Measurements from ENCODE around the gene P2RX4. TPM values are rescaled to one million over a fixed set of nuclear protein-coding genes. Genes with fewer than 3 reads are reported as not detected.
A peak's percentile ranks its signal among the peaks of the same experiment; 100 is the strongest.

Gene P2RX4
- total RNA-seq, 2 experiments from 2014 or later: 14.2 to 18.0 TPM

GRCh38 chr12:121214855-121215745 lies 5.2 kb downstream of the P2RX4 start:
- Mint-ChIP-seq H3K4me1 (ENCODE audit: low read depth) (peaks cover 28% of the 10 kb centered on the region), H3K9me3 (no peaks in the 10 kb centered on the region), H3K27me3 (ENCODE audit: low read depth) (no peaks in the 10 kb centered on the region), H3K27ac (peak overlapping the region; percentile 57), H3K4me3 (no peak overlapping the region), H3K36me3 (ENCODE audit: low read depth) (peaks cover 11% of the 10 kb centered on the region)
- CTCF ChIA-PET: interaction anchor here (0.6 kb wide), 1 partner anchor 81 kb away, joined by 4 read pairs; no protein-coding TSS in a partner anchor
- intact Hi-C loops (cut with micrococcal nuclease): loop anchor here (1.0 to 10.0 kb wide), 3 partner anchors 8 to 630 kb away; partner anchors contain the start of gene POP5
- DNase-seq: no peak

GRCh38 chr12:121216102-121216501 lies 6.2 kb downstream of the P2RX4 start:
- no peaks in the 10 kb centered on the region for H3K9me3 Mint-ChIP-seq
- intact Hi-C loops (cut with micrococcal nuclease): loop anchor here (10.0 kb wide), 1 partner anchor 631 kb away; the partner anchor contains the start of gene POP5
- no peak for DNase-seq
- H3K4me1 Mint-ChIP-seq (ENCODE audit: low read depth): peaks cover 22% of the 10 kb centered on the region
- peaks cover 13% of the 10 kb centered on the region for H3K36me3 Mint-ChIP-seq (ENCODE audit: low read depth)
- peak overlapping the region; percentile 10 for H3K27ac Mint-ChIP-seq
- H3K4me3 Mint-ChIP-seq: no peak overlapping the region
- no peaks in the 10 kb centered on the region for H3K27me3 Mint-ChIP-seq (ENCODE audit: low read depth)
- CTCF ChIA-PET: interaction anchor here (0.6 kb wide), 1 partner anchor 155 kb away, joined by 4 read pairs; no protein-coding TSS in a partner anchor

DNA sequence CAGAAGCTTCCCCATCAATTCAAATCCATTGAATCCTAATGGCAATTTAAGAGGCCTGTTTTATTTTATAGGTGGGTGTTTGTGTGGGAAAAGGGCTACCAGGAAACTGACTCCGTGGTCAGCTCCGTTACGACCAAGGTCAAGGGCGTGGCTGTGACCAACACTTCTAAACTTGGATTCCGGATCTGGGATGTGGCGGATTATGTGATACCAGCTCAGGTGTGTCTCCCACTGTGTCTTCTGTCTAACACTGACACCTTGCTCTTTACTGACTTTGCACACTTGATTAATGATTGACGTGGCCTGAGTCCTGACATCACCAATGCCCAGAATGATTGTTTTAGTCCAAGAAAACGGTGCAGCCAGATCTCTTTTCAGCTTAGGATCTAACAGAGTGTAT lies 7.1 kb downstream of the P2RX4 start:
- CTCF ChIA-PET: interaction anchor here (0.5 to 0.6 kb wide), 3 partner anchors 52 to 233 kb away, joined by 3 read pairs; no protein-coding TSS in a partner anchor
- peaks cover 15% of the 10 kb centered on the region for H3K36me3 Mint-ChIP-seq (ENCODE audit: low read depth)
- H3K4me1 Mint-ChIP-seq (ENCODE audit: low read depth): peaks cover 18% of the 10 kb centered on the region
- no peak overlapping the region for H3K4me3 Mint-ChIP-seq
- DNase-seq: no peak
- peak overlapping the region; percentile 6 for H3K27ac Mint-ChIP-seq
- H3K9me3 Mint-ChIP-seq: no peaks in the 10 kb centered on the region
- H3K27me3 Mint-ChIP-seq (ENCODE audit: low read depth): no peaks in the 10 kb centered on the region
- intact Hi-C loops (cut with micrococcal nuclease): loop anchor here (10.0 kb wide), 1 partner anchor 632 kb away; the partner anchor contains the start of gene POP5

DNA sequence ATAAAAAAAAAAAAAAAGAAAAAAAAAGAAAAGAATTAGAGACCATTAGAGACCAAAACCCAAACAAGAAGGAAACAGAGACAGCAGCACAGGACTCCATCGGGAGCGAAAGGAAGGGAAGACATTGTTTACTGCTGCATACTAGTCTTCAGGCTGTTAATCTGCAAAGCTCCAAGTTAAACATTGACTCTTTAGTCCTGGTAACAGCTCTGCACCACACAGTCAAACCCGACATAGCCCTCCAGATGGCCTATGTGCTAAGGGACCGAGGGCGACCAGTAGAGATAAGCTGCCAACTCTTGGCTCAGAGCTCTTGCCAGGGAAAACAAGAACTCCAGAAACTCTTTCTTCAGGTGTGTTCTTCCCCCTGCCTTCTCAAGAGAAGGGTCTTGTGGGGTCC lies 7.8 kb downstream of the P2RX4 start:
- H3K27me3 Mint-ChIP-seq (ENCODE audit: low read depth): no peaks in the 10 kb centered on the region
- H3K36me3 Mint-ChIP-seq (ENCODE audit: low read depth): peaks cover 16% of the 10 kb centered on the region
- no peak for DNase-seq
- no peaks in the 10 kb centered on the region for H3K9me3 Mint-ChIP-seq
- H3K27ac Mint-ChIP-seq: no peak overlapping the region
- intact Hi-C loops (cut with micrococcal nuclease): loop anchor here (10.0 kb wide), 1 partner anchor 633 kb away; the partner anchor contains the start of gene POP5
- peaks cover 20% of the 10 kb centered on the region for H3K4me1 Mint-ChIP-seq (ENCODE audit: low read depth)
- H3K4me3 Mint-ChIP-seq: no peak overlapping the region
- CTCF ChIA-PET: interaction anchor here (0.5 to 0.7 kb wide), 3 partner anchors 18 to 234 kb away, joined by 3 to 5 read pairs (median 4); no protein-coding TSS in a partner anchor

DNA sequence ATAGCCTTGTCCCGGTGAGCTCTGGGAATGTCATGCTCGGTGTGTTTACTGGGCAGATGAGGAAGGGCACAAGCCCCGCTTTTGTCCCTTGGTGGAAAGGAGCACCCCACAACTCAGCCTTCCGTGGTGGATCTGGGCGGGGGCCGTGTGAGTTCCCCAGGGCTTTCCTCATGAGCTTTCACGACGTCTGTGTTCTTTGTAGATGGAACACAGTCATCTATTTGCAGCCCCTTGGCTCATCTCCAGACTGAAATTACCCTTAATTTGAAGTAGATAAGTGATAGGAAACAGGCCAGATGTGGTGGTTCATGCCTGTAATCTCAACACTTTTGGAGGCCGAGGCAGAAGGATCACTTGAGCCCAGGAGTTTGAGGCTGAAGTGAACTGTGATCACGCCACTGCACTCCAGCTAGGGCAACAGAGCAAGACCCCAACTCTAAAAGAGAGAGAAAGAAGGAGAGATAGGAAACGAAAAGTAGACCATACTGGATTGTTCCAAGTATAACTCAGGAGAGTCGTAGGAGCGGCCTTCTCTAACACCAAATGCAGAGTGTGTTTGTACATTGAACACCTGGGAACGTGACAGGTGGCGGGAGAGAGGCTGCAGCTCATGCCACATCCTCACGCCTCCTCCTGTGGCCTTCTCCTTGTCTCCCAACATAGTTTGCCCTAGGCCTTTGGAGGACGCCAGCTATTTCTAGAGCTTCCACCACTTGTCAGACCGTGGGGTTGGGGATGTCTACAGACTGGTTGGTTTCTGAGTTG lies 8.8 kb downstream of the P2RX4 start:
- Mint-ChIP-seq H3K4me3 (no peak overlapping the region), H3K27ac (no peak overlapping the region), H3K27me3 (ENCODE audit: low read depth) (no peaks in the 10 kb centered on the region), H3K4me1 (ENCODE audit: low read depth) (peaks cover 30% of the 10 kb centered on the region), H3K36me3 (ENCODE audit: low read depth) (peaks cover 19% of the 10 kb centered on the region), H3K9me3 (no peaks in the 10 kb centered on the region)
- no peak for DNase-seq
- CTCF ChIA-PET: interaction anchor here (0.5 kb wide), 1 partner anchor 205 kb away, joined by 3 read pairs; no protein-coding TSS in a partner anchor
- intact Hi-C loops (cut with micrococcal nuclease): loop anchor here (10.0 kb wide), 1 partner anchor 634 kb away; the partner anchor contains the start of gene POP5

- H3K27ac Mint-ChIP-seq: no peak overlapping the region
- no peak for DNase-seq
- peaks cover 31% of the 10 kb centered on the region for H3K4me1 Mint-ChIP-seq (ENCODE audit: low read depth)
- no peak overlapping the region for H3K4me3 Mint-ChIP-seq
- no peaks in the 10 kb centered on the region for H3K27me3 Mint-ChIP-seq (ENCODE audit: low read depth)
- no peaks in the 10 kb centered on the region for H3K9me3 Mint-ChIP-seq
- intact Hi-C loops (cut with micrococcal nuclease): loop anchor here (10.0 kb wide), 1 partner anchor 635 kb away; the partner anchor contains the start of gene POP5
- H3K36me3 Mint-ChIP-seq (ENCODE audit: low read depth): peaks cover 15% of the 10 kb centered on the region
- CTCF ChIA-PET: no interaction called here
Observed at GRCh38 chr12:121219353-121219986, 9.5 kb downstream of the P2RX4 start.

DNA sequence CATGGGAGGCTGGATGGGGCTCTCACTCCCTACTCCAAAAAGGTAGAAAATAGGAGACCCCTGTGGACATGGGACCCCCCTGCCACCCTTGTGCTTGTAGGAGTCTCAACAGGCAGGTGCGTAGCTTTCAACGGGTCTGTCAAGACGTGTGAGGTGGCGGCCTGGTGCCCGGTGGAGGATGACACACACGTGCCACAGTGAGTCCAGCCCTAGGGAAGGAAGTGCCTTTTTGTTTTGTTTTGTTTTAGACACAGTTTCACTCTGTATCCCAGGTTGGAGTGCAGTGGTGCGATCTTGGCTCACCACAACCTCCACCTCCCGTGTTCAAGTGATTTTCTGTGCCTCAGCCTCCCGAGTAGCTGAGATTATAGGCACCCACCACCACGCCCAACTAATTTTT lies 12.9 kb downstream of the P2RX4 start:
- Mint-ChIP-seq H3K9me3 (no peaks in the 10 kb centered on the region), H3K4me3 (no peak overlapping the region), H3K27me3 (ENCODE audit: low read depth) (no peaks in the 10 kb centered on the region), H3K27ac (peak overlapping the region; percentile 62), H3K4me1 (ENCODE audit: low read depth) (peaks cover 42% of the 10 kb centered on the region), H3K36me3 (ENCODE audit: low read depth) (peaks cover 16% of the 10 kb centered on the region)
- CTCF ChIA-PET: interaction anchor here (0.8 to 1.2 kb wide), 3 partner anchors 9 to 163 kb away, joined by 3 to 5 read pairs (median 3); no protein-coding TSS in a partner anchor
- DNase-seq: no peak
- intact Hi-C loops (cut with micrococcal nuclease): loop anchor here (1.0 to 5.0 kb wide), 4 partner anchors 9 to 163 kb away; partner anchors contain the start of gene P2RX4

DNA sequence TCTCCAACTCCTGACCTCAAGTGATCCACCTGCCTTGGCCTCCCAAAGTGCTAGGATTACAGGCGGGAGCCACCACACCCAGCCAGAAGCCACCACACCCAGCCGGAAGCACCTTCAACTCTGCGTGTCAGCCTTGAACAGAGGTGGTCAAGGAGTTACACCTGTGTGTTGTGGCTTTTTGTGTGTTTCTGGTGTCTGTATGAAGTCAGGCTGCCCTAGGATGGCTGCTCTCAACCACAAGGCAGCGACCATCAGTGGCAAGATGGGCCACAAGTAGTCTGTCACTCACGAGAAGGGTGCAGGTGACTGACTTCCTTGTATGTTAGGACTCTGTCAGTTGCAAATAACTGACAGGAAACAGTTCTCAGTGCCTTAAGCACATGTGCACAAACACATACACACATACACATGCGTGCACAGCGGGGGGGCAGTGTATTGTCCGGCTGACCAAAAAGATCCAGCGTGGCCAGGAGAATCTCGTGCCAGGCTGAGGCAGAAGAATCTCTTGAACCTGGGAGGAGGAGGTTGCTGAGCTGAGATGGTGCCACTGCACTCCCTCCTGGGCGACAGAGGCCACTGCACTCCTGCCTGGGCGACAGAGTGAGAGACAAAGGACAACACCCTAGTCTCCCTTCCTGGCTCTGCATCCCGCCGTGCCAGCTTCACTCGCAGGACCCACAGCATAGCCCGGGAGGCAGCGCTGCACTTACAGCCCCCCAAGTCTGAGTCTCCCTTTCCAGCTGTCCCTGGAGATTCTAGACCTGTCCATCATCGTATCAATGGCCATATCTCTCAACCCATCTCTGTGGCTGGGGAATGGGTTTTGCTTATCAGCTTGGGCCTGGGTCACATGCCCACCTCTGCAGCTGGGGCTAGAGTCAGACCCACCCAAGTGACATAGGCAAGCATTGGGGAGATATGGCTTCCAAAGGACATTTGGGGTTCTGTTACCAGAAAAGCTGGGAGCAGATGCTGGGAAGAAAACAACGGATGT lies 13.7 kb downstream of the P2RX4 start:
- Mint-ChIP-seq H3K27ac (peak overlapping the region; percentile 62), H3K4me1 (ENCODE audit: low read depth) (peaks cover 42% of the 10 kb centered on the region), H3K36me3 (ENCODE audit: low read depth) (peaks cover 17% of the 10 kb centered on the region), H3K27me3 (ENCODE audit: low read depth) (no peaks in the 10 kb centered on the region), H3K4me3 (no peak overlapping the region), H3K9me3 (no peaks in the 10 kb centered on the region)
- DNase-seq: peak; percentile 67
- CTCF ChIA-PET: interaction anchor here (0.7 to 1.3 kb wide), 7 partner anchors 10 to 164 kb away, joined by 3 to 5 read pairs (median 4); partner anchors contain the start of gene P2RX7
- intact Hi-C loops (cut with micrococcal nuclease): loop anchor here (1.0 to 5.0 kb wide), 4 partner anchors 9 to 163 kb away; partner anchors contain the start of gene P2RX4

- peak; percentile 66 for DNase-seq
- CTCF ChIA-PET: interaction anchor here (0.7 to 1.3 kb wide), 4 partner anchors 16 to 114 kb away, joined by 3 to 5 read pairs (median 4); partner anchors contain the start of gene P2RX7
- no peaks in the 10 kb centered on the region for H3K27me3 Mint-ChIP-seq (ENCODE audit: low read depth)
- peaks cover 42% of the 10 kb centered on the region for H3K4me1 Mint-ChIP-seq (ENCODE audit: low read depth)
- peak overlapping the region; percentile 15 for H3K4me3 Mint-ChIP-seq
- H3K9me3 Mint-ChIP-seq: no peaks in the 10 kb centered on the region
- H3K27ac Mint-ChIP-seq: peak overlapping the region; percentile 79
- H3K36me3 Mint-ChIP-seq (ENCODE audit: low read depth): peaks cover 18% of the 10 kb centered on the region
- intact Hi-C loops (cut with micrococcal nuclease): loop anchor here (5.0 kb wide), 1 partner anchor 112 kb away; no protein-coding TSS in a partner anchor
Observed at GRCh38 chr12:121224591-121224990, 14.7 kb downstream of the P2RX4 start.

DNA sequence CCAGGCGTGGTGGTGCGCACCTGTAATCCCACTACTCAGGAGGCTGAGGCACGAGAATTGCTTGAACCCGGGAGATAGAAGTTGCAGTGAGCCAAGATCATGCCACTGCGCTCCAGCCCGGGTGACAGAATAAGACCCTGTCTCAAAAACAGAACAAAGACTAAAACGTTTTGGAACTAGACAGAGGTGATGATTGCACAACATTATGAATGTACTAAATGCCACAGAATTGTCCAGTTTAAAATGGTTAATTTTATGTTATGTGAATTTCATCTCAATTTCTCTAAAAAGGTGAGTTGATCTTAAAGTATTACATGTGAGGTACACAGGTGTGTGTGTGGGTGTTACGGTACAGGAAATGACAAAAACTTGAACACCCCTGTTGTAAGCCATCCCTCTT lies 16.5 kb downstream of the P2RX4 start:
- peaks cover 47% of the 10 kb centered on the region for H3K4me1 Mint-ChIP-seq (ENCODE audit: low read depth)
- CTCF ChIA-PET: interaction anchor here (0.7 to 2.0 kb wide), 2 partner anchors 9 to 13 kb away, joined by 3 to 5 read pairs; no protein-coding TSS in a partner anchor
- H3K27me3 Mint-ChIP-seq (ENCODE audit: low read depth): no peaks in the 10 kb centered on the region
- no peak overlapping the region for H3K27ac Mint-ChIP-seq
- H3K36me3 Mint-ChIP-seq (ENCODE audit: low read depth): peaks cover 17% of the 10 kb centered on the region
- H3K9me3 Mint-ChIP-seq: no peaks in the 10 kb centered on the region
- H3K4me3 Mint-ChIP-seq: no peak overlapping the region
- no peak for DNase-seq
- intact Hi-C loops (cut with micrococcal nuclease): no loop called here

Measured in activated naive CD4-positive, alpha-beta T cell treated with anti-CD3 and anti-CD28 coated beads for 36 hours (primary cell).